ENCODE data around the gene BACH2.

BACH2 gene

DNA sequence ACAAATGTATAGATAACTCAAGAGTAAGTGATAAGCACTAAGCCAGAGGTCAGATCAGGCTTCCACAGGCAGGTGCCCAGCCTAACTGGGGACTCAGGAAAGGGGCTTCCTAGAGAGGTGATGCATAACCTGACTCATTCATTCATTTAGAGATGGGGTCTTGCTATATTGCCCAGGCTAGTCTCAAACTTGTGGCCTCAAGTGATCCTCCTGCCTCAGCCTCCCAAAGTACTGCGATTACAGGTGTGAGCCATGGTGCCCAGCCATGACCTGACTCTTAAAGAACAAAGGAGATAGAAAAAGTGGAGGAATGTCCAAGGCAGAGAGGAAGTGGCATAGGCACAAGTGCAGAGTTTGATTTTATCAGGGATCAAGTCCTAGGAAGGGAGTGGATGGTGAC lies 360.5 kb downstream of the BACH2 start:
- Mint-ChIP-seq H3K27ac (peak overlapping the region; percentile 42), H3K36me3 (peaks cover 53 to 73% of the 10 kb centered on the region in 2 donors)

DNA sequence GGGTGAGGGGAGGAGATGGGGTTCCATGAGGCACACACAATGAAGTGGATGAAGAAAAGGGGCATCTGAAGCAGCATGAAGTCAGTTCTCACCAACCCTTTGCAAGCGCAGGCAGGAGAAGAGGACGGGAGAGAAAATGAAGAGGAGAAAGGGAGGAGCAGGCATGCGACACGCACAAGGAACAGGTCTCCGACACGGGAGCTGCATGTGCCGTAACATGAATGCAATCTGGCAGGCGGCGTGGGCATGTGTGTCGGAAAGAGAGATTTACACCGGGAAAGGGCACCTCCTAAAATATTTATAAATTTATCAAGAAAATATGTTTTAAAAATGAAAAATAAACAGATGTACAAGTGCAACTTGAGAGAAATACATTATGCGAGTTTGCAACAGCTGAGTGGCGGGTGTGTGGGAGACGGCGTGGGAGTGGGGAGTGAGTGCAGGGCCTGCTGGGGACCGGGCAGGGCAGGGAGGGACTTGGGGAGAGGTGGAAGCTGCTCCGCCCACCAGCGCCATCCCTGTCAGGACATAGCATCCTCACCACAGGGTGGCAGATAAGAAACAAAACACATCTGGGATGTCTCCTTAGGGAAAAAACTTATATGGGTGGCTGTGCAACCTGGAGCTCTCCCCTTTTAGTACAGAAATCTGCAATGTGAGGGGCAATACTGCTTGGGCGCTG lies 361.8 kb downstream of the BACH2 start:
- peaks cover 61 to 70% of the 10 kb centered on the region in 2 donors for H3K36me3 Mint-ChIP-seq
- H3K27ac Mint-ChIP-seq = peak overlapping the region; percentile 84
- no peaks in the 10 kb centered on the region for H3K9me3 Mint-ChIP-seq
- H3K4me1 Mint-ChIP-seq = peaks cover 6 to 10% of the 10 kb centered on the region in 2 donors
- no peak for DNase-seq
- no peak overlapping the region for H3K4me3 Mint-ChIP-seq
- ATAC-seq (replicated peaks) = no peak
- H3K27me3 Mint-ChIP-seq = no peaks in the 10 kb centered on the region

More for the DNA sequence above, 360.5 kb downstream of the BACH2 start:
- H3K4me1 Mint-ChIP-seq = peaks cover 4 to 11% of the 10 kb centered on the region in 2 donors
- no peak overlapping the region for H3K4me3 Mint-ChIP-seq
- no peaks in the 10 kb centered on the region for H3K9me3 Mint-ChIP-seq
- no peaks in the 10 kb centered on the region for H3K27me3 Mint-ChIP-seq
- ATAC-seq (replicated peaks) (no peak), DNase-seq (no peak)

DNA sequence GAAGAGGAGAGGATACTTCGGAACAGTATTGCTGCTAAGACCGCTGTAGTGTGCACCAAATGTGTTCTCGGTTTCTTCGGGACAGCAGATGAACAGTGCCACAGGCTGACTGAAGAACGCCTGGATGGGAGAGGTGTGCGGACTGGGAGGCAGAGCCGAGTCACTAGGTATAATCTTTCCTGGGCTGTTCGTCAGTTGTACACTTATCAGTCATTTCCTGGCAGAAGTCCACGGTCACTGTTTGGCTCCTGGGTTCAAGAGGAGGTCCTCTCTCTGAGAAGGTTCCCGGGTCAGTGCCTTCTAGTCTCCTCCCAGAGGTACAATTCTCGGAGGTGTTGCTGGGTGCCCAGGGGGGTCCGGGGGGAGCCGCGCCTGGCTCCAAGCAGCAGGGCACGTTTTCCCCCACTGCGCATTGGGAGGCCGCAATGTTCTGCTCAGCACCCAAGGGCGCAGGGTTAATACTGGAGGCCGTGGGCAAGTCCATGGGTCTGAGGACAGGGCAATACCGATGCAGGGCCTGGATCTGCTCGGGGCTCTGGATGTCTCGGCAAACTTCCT lies 364.3 kb downstream of the BACH2 start:
- H3K4me3 Mint-ChIP-seq = no peak overlapping the region
- DNase-seq (no peak), ATAC-seq (replicated peaks) (no peak)
- no peak overlapping the region for H3K27ac Mint-ChIP-seq
- no peaks in the 10 kb centered on the region for H3K9me3 Mint-ChIP-seq
- H3K4me1 Mint-ChIP-seq = peaks cover 13 to 35% of the 10 kb centered on the region in 2 donors
- peaks cover 61 to 85% of the 10 kb centered on the region in 2 donors for H3K36me3 Mint-ChIP-seq
- no peaks in the 10 kb centered on the region for H3K27me3 Mint-ChIP-seq

DNA sequence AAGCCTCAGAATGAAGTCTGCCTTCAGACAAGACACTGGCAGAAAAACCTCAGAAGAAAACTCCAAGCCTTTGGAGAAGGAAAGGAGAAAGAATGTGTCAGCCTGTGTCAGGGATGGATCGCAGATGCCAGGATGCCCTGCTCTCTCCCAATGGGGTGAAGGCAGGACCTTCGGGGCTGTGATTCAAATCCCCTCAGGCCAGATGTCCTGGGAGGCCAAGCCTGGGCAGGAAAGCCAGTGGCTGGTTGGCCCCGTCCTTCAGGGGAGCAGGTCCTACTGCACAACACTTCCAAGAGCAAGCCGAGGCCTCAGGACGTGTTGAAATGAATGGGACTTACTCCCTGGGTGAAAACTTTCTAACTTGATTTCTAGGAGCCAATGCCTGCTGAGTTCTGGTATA lies 365.9 kb downstream of the BACH2 start:
- DNase-seq (no peak), ATAC-seq (replicated peaks) (no peak)
- Mint-ChIP-seq H3K36me3 (peaks cover 51 to 81% of the 10 kb centered on the region in 2 donors), H3K9me3 (no peaks in the 10 kb centered on the region), H3K4me3 (no peak overlapping the region), H3K27ac (peak overlapping the region; percentile 51), H3K4me1 (peaks cover 17 to 44% of the 10 kb centered on the region in 2 donors), H3K27me3 (no peaks in the 10 kb centered on the region)

DNA sequence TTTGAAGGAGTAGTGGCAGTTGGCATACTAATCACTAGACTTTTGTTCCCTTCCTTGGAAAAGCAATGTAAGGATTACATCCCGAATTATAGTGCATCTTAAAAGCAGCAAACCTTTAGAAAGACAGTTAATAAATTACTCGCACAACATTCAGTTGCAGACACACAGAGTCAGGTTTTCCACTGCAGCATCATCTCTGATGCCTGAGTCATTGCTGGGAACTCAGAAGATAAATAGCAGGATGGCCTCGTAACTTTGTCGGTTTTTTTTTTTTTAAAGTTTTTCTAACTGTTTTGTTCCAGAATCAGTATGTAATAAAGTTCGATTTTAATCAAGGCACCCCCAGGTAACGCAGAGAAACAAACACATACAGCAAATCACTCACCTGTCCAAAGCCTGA lies 368.0 kb downstream of the BACH2 start:
- peaks cover 43 to 69% of the 10 kb centered on the region in 2 donors for H3K36me3 Mint-ChIP-seq

DNA sequence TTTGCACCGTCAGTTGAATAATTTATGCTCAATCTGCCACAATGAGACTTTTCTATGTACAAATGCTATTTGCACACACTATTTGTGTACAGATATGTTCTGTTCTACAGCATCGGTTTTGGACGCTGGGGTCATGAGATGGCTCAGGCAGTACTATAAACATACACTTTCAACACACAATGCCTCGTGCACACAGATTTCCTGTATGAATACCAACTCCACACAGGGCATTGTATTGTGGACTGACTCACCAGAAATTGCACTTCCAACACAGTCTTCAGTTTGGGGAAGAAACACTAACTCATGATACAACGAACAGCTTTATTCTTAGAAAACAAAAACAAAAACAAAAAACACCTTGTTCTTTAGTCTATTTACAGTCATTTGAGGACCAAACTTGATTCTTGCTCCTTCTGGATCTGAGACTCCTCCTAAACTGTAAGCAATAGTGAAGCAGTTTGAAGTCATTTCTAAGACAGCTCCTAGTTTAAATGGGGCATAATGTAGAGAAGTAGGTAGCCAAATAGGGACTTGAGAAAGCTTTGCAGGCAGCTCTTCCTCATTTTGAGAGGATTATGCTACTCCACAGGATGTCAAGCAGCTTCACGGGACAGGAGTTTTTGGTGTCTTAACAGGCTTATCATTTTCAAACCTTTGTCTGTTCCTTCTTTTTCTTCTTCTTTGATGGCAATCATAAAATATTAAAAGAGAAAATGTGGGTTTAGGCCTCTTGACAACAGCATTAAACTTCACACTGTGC lies 368.7 kb downstream of the BACH2 start:
- ATAC-seq (replicated peaks) = no peak
- peaks cover 15 to 44% of the 10 kb centered on the region in 2 donors for H3K4me1 Mint-ChIP-seq

More for the DNA sequence above, 368.0 kb downstream of the BACH2 start:
- H3K9me3 Mint-ChIP-seq = peaks cover 0 to 2% of the 10 kb centered on the region in 2 donors
- H3K4me1 Mint-ChIP-seq = peaks cover 15 to 44% of the 10 kb centered on the region in 2 donors
- no peak for DNase-seq
- H3K27ac Mint-ChIP-seq = peak overlapping the region; percentile 77
- no peak overlapping the region for H3K4me3 Mint-ChIP-seq
- no peak for ATAC-seq (replicated peaks)
- H3K27me3 Mint-ChIP-seq = no peaks in the 10 kb centered on the region

DNA sequence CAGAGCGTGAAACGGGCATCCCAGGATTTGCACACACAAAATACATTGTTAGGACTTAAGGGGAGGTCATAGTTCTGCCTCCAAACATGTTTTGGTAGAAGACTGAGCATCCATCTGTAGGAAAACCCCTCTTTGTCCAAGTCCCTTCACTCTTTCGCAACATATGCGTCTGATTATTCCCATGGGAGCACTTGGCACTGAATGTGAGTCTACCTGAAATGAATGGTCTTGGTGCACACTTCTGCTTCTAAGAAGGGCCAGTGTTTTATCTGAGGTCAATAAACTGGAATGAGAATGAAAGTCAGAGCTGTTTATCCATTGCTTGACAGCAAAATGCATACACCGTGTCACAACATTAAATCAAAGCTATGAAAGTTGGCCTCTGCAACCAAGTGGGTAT lies 369.4 kb downstream of the BACH2 start:
- peaks cover 15 to 44% of the 10 kb centered on the region in 2 donors for H3K4me1 Mint-ChIP-seq
- no peaks in the 10 kb centered on the region for H3K27me3 Mint-ChIP-seq
- peak; percentile 33 to 44 for ATAC-seq (replicated peaks)
- no peak for DNase-seq
- H3K36me3 Mint-ChIP-seq = peaks cover 33 to 58% of the 10 kb centered on the region in 2 donors
- H3K9me3 Mint-ChIP-seq = peaks cover 0 to 2% of the 10 kb centered on the region in 2 donors
- peak overlapping the region; percentile 71 for H3K27ac Mint-ChIP-seq
- no peak overlapping the region for H3K4me3 Mint-ChIP-seq

More for the DNA sequence above, 368.7 kb downstream of the BACH2 start:
- Mint-ChIP-seq H3K27me3 (no peaks in the 10 kb centered on the region), H3K9me3 (peaks cover 0 to 2% of the 10 kb centered on the region in 2 donors), H3K36me3 (peaks cover 37 to 63% of the 10 kb centered on the region in 2 donors), H3K27ac (peak overlapping the region; percentile 71), H3K4me3 (no peak overlapping the region)
- no peak for DNase-seq

DNA sequence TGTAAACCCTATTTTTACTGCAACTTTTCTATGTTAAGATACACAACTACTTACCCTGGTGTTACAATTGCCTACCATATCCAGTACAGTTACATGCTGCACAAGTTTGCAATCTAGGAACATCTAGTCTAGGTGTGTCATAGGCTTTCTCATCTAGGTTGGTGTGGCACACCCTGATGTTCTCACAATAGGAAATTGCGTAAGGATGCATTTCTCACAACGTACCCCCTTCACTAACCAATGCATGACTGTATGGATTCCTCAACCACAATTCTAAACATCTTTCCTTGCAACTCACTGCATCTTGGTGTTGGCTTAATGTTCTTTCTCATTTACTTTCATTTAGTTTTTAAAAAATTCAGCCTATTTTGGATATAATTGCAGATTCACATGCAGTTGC lies 370.8 kb downstream of the BACH2 start:
- H3K4me3 Mint-ChIP-seq = no peak overlapping the region
- H3K36me3 Mint-ChIP-seq = peaks cover 22 to 45% of the 10 kb centered on the region in 2 donors
- H3K27ac Mint-ChIP-seq = no peak overlapping the region
- H3K27me3 Mint-ChIP-seq = no peaks in the 10 kb centered on the region
- peaks cover 15 to 38% of the 10 kb centered on the region in 2 donors for H3K4me1 Mint-ChIP-seq
- DNase-seq (no peak), ATAC-seq (replicated peaks) (peak; percentile 4 to 13)
- H3K9me3 Mint-ChIP-seq = peaks cover 0 to 2% of the 10 kb centered on the region in 2 donors

DNA sequence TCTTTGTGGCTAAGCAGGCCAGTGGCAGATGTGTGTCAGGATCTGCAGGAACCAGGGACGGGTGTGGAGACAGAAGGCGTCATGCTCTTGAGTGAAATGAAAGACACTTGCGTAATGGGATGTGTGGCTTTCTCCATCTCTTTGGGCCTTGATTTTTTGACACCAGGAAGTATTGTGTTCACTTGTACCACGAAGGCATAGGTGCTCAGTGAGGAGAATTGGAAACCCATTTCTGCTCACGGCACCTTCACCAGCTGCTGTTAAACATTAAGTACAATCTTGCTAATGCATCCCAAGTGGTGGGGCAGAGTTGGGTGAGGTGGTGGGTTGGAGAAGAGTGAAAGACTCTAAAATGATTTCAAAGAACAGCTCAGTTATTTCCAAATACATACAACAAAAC lies 372.4 kb downstream of the BACH2 start:
- Mint-ChIP-seq H3K27ac (peak overlapping the region; percentile 26), H3K9me3 (peaks cover 0 to 2% of the 10 kb centered on the region in 2 donors), H3K27me3 (no peaks in the 10 kb centered on the region), H3K4me3 (no peak overlapping the region), H3K36me3 (peaks cover 8 to 32% of the 10 kb centered on the region in 2 donors), H3K4me1 (peaks cover 9 to 27% of the 10 kb centered on the region in 2 donors)
- peak; percentile 4 to 10 for ATAC-seq (replicated peaks)
- no peak for DNase-seq

DNA sequence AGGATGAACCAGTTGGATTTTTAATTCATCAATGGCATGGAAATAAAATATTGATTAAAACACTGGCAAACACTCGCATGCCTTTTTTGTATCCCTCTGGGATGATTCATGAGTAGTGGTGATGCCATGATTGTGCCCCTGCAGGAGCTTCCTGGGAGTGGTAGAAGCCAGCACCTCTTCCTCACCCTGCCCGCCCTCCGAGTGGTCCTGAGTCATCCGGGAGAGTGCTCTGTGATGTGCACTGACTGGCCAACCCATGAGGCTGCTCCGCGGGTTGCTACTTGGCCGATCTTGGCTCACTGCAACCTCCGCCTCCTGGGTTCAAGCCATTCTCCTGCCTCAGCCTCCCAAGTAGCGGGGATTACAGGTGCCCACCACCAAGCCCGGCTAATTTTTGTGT lies 375.0 kb downstream of the BACH2 start:
- Mint-ChIP-seq H3K9me3 (peaks cover 8 to 11% of the 10 kb centered on the region in 2 donors), H3K4me1 (peaks cover 0 to 2% of the 10 kb centered on the region in 2 donors), H3K36me3 (peaks cover 3 to 13% of the 10 kb centered on the region in 2 donors), H3K27ac (no peak overlapping the region), H3K27me3 (no peaks in the 10 kb centered on the region), H3K4me3 (no peak overlapping the region)
- no peak for ATAC-seq (replicated peaks)
- no peak for DNase-seq

DNA sequence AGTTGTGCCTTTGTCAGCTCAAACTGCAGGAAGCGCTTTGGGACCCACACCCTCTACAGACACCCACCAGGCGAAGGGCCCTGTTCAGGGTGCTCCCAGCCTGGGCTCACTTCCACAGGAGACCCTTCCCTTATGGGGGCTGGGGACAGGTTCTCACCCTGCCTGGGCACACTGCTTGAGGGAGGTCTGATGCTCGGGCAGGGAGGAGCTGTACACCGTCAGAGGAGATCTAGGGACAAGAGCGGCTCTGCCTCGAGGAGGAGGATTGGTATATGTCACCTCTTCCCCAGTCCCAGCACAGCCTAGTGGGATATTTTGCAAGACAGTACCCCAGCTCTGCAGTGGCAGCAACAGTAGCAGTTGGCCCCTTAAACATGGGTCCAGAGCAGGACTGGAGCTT lies 375.4 kb downstream of the BACH2 start:
- Mint-ChIP-seq H3K9me3 (peaks cover 13% of the 10 kb centered on the region in 2 donors), H3K36me3 (peaks cover 5 to 16% of the 10 kb centered on the region in 2 donors), H3K4me3 (no peak overlapping the region), H3K4me1 (no peaks in the 10 kb centered on the region), H3K27ac (no peak overlapping the region), H3K27me3 (no peaks in the 10 kb centered on the region)
- DNase-seq (no peak), ATAC-seq (replicated peaks) (no peak)

DNA sequence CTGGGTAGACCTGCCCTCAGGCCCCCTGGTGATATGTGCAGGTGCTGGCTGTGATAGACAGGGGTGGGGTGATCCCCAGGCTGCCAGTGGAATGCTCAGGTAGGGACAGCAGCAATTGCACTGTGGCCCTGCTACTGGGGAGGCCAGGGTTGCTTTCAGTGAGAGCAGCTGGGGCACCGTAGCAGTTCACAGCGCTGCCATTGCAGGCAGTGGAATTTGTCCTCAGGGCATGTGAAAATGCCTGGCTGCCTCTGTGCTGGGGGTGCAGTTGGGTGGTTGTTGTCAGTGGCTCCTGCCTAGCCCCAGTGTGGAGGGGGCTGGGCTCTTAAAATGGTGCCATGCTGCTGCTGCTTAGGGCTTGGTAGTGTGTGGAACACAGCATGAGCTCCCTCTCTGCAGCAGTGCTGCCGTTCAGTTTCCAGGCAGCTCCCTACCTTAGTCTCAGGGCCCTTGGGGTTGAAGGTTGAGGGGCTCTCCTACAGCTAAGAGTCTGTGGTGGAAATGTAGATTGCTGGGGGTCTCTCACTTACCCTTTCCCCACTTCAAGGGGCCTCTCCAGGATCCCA lies 378.8 kb downstream of the BACH2 start:
- H3K27ac Mint-ChIP-seq = no peak overlapping the region
- H3K4me3 Mint-ChIP-seq = no peak overlapping the region
- no peaks in the 10 kb centered on the region for H3K4me1 Mint-ChIP-seq
- DNase-seq (no peak), ATAC-seq (replicated peaks) (no peak)
- H3K36me3 Mint-ChIP-seq = peaks cover 4 to 11% of the 10 kb centered on the region in 2 donors
- no peaks in the 10 kb centered on the region for H3K27me3 Mint-ChIP-seq
- H3K9me3 Mint-ChIP-seq = peaks cover 14 to 22% of the 10 kb centered on the region in 2 donors

DNA sequence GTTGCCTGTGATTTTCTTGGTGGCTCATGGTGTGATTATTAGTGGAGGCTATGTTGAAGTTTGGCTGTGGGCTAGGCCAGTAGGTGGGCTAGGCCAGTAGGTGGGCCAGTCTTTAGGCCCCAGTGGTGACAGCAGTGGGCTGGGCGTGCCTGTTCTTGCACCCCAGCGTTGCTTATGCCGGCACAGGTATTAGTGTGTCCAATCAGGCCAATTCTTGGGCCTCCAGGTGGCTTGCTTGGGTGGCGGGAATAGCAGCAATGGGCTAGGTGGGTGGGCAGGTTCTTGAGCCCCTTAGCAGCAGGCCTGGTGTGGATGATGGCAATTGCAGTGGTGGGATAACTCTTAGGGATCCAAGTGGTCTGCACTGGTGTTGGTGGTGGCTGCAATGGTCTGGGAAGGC lies 379.4 kb downstream of the BACH2 start:
- ATAC-seq (replicated peaks) (no peak), DNase-seq (no peak)
- Mint-ChIP-seq H3K27ac (no peak overlapping the region), H3K9me3 (peaks cover 14 to 22% of the 10 kb centered on the region in 2 donors), H3K36me3 (peaks cover 4 to 11% of the 10 kb centered on the region in 2 donors), H3K27me3 (peaks cover 0 to 3% of the 10 kb centered on the region in 2 donors), H3K4me3 (no peak overlapping the region), H3K4me1 (no peaks in the 10 kb centered on the region)

Data from stimulated activated naive B cell treated with anti-CD40 and anti-IgM and Interleukin-4, amounts not matched to agents 10 μg/mL and 1 μg/mL and 100 μg/mL, for 72 hours (primary cell).